ENCODE data around the gene SORBS1. TPM values are rescaled to one million over a fixed set of nuclear protein-coding genes. Genes with fewer than 3 reads are reported as not detected.

The SORBS1 gene
- polyA plus RNA-seq, 1 donor from 2014 or later, result 39.5 TPM

- Histone ChIP-seq H3K9ac (ENCODE audit: low read length) (no peak overlapping the region), H3K4me3 (ENCODE audit: low read length) (no peak overlapping the region), H3K27ac (ENCODE audit: low read length) (no peak overlapping the region)
Observed at GRCh38 chr10:95389982-95390381, 171.2 kb downstream of the SORBS1 start.

GRCh38 chr10:95389176-95389575 is 172.0 kb downstream of the SORBS1 start:
- H3K9ac ChIP-seq (ENCODE audit: low read length), result no peak overlapping the region
- H2AFZ ChIP-seq (ENCODE audit: low read depth, low read length), result no peak overlapping the region
- TF ChIP-seq TAF1 (IDR thresholded peaks at IDR 0.05; ENCODE audit: low read depth), result no peak
- no peak for TF ChIP-seq SMC3 (conservative IDR thresholded peaks at IDR 0.05; ENCODE audit: poor library complexity)
- TF ChIP-seq EP300 (conservative IDR thresholded peaks at IDR 0.05; ENCODE audit: poor library complexity, severe bottlenecking), result no peak
- no peak for TF ChIP-seq RAD21 (conservative IDR thresholded peaks at IDR 0.05)
- no peak for TF ChIP-seq EZH2 (IDR thresholded peaks at IDR 0.05; ENCODE audit: borderline replicate concordance, insufficient read depth, low read length, poor library complexity, severe bottlenecking)
- no peak for TF ChIP-seq CTCF (IDR thresholded peaks at IDR 0.05; ENCODE audit: poor library complexity, severe bottlenecking)
- H4K20me1 ChIP-seq (ENCODE audit: insufficient read depth), result no peaks in the 10 kb centered on the region
- no peak overlapping the region for H3K4me3 ChIP-seq (ENCODE audit: low read length)
- no peaks in the 10 kb centered on the region for H3K27me3 ChIP-seq (ENCODE audit: insufficient read depth, low read depth, low read length)
- H3F3A ChIP-seq (ENCODE audit: insufficient read depth, low read length, poor library complexity, severe bottlenecking), result no peaks in the 10 kb centered on the region
- H3K4me2 ChIP-seq (ENCODE audit: low read length), result no peak overlapping the region
- H3K27ac ChIP-seq (ENCODE audit: low read length), result no peak overlapping the region
- H3K79me2 ChIP-seq (replicated peaks; ENCODE audit: insufficient read depth, low read length), result no peaks in the 10 kb centered on the region
- H3K36me3 ChIP-seq (ENCODE audit: insufficient read depth, low read length), result no peaks in the 10 kb centered on the region
- H3K9me2 ChIP-seq (ENCODE audit: insufficient read depth, low read length), result no peaks in the 10 kb centered on the region
- no peaks in the 10 kb centered on the region for H3K9me3 ChIP-seq (ENCODE audit: low read length)

More at GRCh38 chr10:95389982-95390381, 171.2 kb downstream of the SORBS1 start:
- Histone ChIP-seq H3K9me3 (ENCODE audit: low read length) (no peaks in the 10 kb centered on the region), H3K9me2 (ENCODE audit: insufficient read depth, low read length) (no peaks in the 10 kb centered on the region), H3K79me2 (replicated peaks; ENCODE audit: insufficient read depth, low read length) (no peaks in the 10 kb centered on the region), H3K4me2 (ENCODE audit: low read length) (no peak overlapping the region), H3F3A (ENCODE audit: insufficient read depth, low read length, poor library complexity, severe bottlenecking) (no peaks in the 10 kb centered on the region), H4K20me1 (ENCODE audit: insufficient read depth) (no peaks in the 10 kb centered on the region), H2AFZ (ENCODE audit: low read depth, low read length) (no peak overlapping the region), H3K36me3 (ENCODE audit: insufficient read depth, low read length) (no peaks in the 10 kb centered on the region), H3K27me3 (ENCODE audit: insufficient read depth, low read depth, low read length) (no peaks in the 10 kb centered on the region)
- no peak for TF ChIP-seq POLR2AphosphoS5 (IDR thresholded peaks at IDR 0.05)
- no peak for TF ChIP-seq SMC3 (conservative IDR thresholded peaks at IDR 0.05; ENCODE audit: poor library complexity)
- TF ChIP-seq TAF1 (IDR thresholded peaks at IDR 0.05; ENCODE audit: low read depth), result no peak
- TF ChIP-seq MXI1 (conservative IDR thresholded peaks at IDR 0.05; ENCODE audit: poor library complexity, severe bottlenecking), result no peak
- no peak for TF ChIP-seq EP300 (conservative IDR thresholded peaks at IDR 0.05; ENCODE audit: poor library complexity, severe bottlenecking)
- no peak for TF ChIP-seq REST (IDR thresholded peaks at IDR 0.05; ENCODE audit: borderline replicate concordance)
- TF ChIP-seq RAD21 (conservative IDR thresholded peaks at IDR 0.05), result no peak
- TF ChIP-seq CTCF (IDR thresholded peaks at IDR 0.05; ENCODE audit: poor library complexity, severe bottlenecking), result no peak
- TF ChIP-seq EZH2 (IDR thresholded peaks at IDR 0.05; ENCODE audit: borderline replicate concordance, insufficient read depth, low read length, poor library complexity, severe bottlenecking), result no peak

Measured in neural cell (in vitro differentiated cells).